ENCODE measurements around the gene ITPR2.
"Not testable (repeated sequence)": the region's sequence is repeated elsewhere in the genome, so short reads cannot be mapped to it uniquely, and the experiment has no call there.

ITPR2 gene

GRCh38 chr12:26832822-26833742, at the start of gene ITPR2:
TSS of gene ITPR2 (minus strand) at chr12:26833194. CDS start at chr12:26832781, 413 bp downstream.
- DNase-seq, result peak; percentile 98

- no peak for DNase-seq
Observed at GRCh38 chr12:26880625-26881024, 47.6 kb upstream of the ITPR2 start.

DNA sequence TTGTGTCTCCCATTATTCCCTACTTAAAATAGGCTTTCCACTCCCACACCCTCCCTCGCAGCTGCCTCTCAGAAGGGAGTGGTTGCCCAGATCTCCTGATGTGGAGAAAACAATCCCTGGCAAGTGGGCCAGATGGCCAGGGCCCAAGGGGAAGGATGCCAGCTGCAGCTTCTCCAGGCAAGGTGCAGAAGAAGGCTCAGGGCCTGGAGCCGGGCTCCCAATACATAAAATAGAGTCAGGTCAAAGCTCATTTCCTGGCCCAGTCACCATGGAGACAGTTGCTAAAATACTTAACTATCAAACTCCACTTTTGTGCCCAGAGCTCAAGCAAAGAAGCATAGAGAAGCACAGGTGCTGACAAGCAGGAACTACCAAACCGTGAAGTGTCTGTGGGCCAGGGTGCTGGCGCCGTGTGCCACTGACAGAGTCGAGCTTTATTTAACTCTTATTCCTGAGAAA, 45.7 kb upstream of the ITPR2 start:
- DNase-seq, result peak; percentile 47

GRCh38 chr12:26874501-26875296, 41.7 kb upstream of the ITPR2 start:
- peak; percentile 44 for DNase-seq

DNA sequence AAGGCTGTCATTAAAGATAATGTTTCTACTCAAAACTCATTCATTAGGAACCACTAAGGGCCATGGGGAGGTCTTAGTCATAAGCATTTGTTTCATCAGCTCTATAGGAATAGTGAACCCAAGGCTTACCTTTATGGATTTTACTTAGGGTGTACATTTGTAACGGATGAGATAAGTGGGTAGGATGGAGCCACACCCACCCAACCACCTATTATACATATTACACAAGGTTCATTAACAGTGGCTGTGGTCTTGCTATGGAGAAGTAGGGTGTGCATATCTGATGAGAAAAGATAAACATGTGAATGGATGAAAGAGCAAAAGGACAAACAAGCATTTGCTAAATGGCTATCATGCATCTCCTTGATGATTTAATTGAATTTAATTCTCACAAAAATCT, 39.6 kb upstream of the ITPR2 start:
- DNase-seq, result peak; percentile 89

DNA sequence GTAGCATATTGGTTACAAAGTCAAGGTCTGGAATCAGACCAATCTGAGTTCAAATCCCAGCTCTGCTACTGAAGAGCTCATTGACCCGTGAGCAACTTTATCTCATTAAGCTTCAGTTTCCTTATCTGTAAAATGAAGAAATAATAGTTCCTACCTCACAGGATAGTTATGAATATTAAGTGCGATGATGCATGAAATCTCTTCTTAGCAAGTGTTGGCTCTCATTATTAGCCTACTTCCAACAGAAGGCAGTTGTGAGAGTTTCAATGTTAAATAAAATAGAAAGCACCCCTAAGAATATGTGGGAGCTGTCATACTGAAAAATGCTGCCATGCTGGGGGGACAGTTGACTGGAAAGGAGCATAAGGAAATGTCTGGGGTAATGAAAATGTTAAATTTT, 39.0 kb upstream of the ITPR2 start:
- DNase-seq, result no peak

GRCh38 chr12:26870491-26871419, 37.8 kb upstream of the ITPR2 start:
- peak; percentile 87 for DNase-seq

- no peak for DNase-seq
Observed at GRCh38 chr12:26869908-26870459, 37.0 kb upstream of the ITPR2 start.

- no peak for DNase-seq
Observed at GRCh38 chr12:26869104-26869494, 36.1 kb upstream of the ITPR2 start.

DNA sequence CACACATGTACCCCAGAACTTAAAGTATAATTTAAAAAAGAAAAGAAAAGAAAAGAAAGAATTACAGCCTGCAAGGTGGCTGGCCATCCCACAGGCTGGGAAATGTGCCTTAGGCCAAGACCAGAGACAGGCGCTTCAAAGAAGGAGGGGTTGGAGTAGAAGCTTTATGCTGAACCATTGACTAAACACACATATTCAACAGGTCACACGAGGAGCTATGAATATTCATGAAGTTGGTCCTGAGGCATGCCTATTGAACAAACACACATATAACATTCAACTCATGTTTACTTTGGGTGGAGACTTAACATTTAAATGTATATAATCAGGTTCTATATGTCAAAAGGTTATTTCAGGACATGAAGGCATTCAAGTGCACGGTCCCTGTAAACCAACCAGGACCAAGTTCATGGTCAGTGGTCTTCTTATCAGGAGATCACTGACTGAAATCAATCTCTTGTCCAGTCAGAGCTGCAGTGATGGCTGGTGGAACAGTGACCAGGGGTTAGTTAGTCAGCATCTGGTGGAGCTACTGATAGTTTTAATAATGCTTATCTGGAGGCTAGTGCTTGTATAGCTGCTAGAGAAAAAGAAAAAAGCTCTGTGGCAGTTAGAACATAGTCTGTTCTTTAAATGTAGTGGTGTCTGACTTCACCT, 35.6 kb upstream of the ITPR2 start:
- peak; percentile 73 for DNase-seq

DNA sequence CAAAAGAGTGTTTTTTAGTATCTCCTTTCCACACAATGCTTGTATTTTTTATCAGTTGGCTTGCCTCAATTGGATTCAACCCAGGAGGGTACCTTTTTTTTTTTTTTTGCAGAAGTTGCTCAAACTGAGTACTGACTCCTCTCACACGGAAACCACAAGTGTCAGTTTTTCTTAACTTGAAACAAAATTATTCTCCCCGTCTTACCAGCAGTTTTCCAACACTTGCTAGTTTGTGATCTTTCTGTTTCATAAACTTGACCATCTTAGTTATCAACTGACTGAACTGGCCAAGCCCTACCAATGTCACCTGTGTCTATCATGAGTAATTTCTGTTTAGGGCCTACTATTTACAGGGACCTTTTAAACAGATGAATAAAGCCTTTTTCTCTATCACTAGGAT, 34.1 kb upstream of the ITPR2 start:
- peak; percentile 94 for DNase-seq

DNA sequence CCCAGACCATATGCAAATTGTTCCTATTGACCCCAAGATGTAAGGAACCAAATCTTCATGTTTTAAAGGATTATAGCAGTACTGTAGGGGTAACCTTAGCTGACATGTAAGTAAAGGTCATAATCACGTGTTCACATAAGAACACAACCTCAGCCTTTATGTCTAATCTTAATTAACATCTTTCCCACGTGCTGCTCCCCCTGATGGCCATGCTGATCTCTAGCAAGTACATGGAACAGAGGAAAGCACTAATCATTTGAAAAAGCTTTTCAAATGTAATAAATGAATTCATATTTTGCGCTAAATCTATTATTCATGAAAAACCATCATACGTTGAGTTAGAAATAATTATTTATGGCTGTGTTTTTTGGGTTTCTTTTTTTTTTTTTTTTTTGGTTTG, 30.5 kb upstream of the ITPR2 start:
- DNase-seq, result peak; percentile 65

- DNase-seq, result not testable (repeated sequence)
Observed at GRCh38 chr12:26862787-26863186, 29.8 kb upstream of the ITPR2 start.

DNA sequence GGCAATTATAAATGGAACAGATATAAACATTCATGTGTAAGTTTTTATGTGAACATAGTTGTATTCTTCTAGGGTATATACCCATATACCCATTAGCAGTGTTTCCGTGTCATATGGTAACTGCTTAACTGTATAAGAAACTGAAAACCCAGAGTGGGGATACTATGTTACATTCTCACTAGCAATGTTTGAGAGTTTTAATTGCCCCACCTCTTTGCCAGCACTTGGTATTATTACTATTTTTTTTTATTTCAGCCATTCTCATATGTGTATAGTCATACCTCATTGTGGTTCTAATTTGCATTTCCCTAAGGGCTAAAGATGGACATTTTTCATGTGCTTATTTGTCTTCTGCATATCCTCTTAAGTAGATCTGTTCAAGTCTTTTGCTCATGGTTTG, 28.7 kb upstream of the ITPR2 start:
- DNase-seq, result no peak

DNA sequence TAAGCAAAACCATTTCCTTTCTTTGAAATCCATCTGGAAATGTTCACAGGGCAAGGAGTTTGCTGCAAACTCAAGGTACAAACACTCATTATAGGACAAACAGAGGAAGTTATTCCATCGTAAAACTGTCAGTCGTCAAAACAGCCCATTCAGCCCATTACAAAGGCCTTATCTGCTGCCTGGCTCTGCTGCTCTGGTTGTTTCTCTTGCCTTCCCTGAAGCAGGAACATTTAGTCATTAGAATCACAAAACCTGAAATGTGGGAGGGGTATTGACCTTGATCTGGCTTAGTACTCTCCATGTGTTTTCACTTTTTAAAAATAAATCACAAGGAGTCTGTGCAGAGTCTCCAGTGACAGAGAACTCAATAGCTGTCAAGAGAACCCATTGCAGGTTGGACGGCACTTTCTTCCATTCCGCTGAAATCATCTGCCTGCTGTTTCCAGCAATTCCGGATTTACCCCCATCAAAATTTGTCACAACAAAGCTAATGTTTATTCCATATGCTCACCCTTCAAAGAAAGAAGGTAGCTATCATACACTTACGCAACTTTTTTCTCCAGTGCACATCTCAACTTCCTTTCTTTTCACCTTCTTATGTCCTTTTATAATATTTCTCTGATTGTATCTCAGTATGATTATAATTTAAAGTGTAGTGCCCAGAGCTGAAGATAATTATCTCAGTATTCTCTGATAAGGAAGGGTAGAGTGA, 24.6 kb upstream of the ITPR2 start:
- DNase-seq, result no peak

- DNase-seq, result no peak
Observed at GRCh38 chr12:26855337-26855736, 22.3 kb upstream of the ITPR2 start.

- DNase-seq, result no peak
Observed at GRCh38 chr12:26854031-26854390, 21.0 kb upstream of the ITPR2 start.

DNA sequence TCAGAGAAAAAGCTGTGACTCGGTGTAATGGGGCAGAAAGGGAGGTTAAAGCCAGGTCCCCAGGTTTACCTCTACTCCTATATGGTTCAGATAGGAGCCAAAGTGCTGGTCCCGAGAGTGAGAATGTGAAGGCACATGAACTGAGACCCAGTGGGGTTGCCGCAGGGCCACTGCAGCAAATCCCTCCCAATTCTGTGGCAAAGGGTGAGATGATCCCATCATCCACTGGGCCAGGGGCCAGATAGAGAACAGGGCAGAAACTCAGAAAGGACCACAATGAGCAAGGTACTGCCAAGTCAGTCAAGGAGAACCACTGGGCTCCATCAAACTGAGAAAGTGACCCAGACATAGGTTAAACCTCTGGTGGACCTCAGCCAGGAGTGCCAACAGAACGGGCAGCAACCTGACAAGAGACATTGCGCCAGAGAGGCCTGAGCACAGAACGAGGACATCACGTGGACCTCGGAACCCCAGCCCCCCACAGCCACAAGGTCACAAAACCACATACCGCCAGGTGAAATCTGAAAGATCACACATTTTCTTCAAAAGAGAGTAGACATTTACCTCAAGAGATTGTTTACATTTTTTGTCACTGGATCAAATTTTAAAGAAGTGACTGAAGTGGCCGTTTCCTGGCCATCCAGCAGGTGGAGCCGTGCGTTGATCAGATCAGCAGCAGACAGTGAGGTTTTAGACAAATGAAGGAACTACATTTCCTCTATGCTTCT, 20.5 kb upstream of the ITPR2 start:
- peak; percentile 92 for DNase-seq

DNA sequence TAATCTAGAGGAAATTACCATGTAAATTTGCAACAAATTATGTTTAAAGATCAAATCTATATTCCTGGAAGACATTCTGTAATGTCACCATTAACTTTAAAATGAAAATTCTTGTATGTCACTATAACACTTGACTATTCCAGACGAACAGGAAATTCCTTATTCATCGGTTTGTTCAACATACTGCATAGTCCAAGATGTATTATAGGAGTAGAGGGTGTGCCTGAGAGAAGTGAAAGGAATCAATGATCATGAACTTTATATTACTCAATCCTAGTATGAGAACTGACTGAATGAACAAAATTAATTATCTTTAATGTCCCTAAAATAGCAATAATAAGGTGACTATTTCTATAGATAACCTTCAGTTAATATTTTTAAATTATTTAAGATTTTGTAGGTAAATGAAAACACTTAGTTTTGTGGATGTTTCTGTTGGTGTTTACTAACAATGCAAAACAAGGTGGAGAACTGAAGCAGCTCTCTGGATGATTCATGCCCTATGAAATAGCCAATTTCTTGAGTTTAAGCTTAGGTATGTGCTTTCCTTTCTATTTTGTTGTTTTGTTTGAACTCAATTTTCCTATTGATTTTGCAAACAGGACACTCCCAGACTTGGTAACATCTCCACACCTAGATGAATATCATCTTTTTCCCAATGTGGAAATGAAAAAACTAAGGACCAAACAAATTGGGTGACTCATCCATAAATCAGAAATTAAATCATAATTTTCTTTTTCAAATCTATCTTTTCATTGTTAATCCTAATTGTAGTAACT, 18.2 kb upstream of the ITPR2 start:
- DNase-seq, result no peak
